Endodermal cell (in vitro differentiated cells): Measurements from ENCODE around the gene CREG1. TPM values are rescaled to one million over a fixed set of nuclear protein-coding genes. Genes with fewer than 3 reads are reported as not detected.

Experiments used
- DNase-seq: peaks from one replicate; pipeline ENCODE4 v3.0.0-alpha.2; 2017
- H3K27ac ChIP-seq: 2 replicates; pipeline ENCODE4 v1.5.1; 2013; ENCODE audit warnings: mild to moderate bottlenecking, low read depth, low read length, moderate library complexity
- H3K27me3 ChIP-seq: 2 replicates; pipeline ENCODE4 v1.6.1; 2013; ENCODE audit warnings: mild to moderate bottlenecking, low read length, moderate library complexity; ENCODE audit not compliant: insufficient read depth, control insufficient read depth, poor library complexity, severe bottlenecking
- H3K36me3 ChIP-seq: 2 replicates; pipeline ENCODE4 v1.7.0; 2013; ENCODE audit warnings: mild to moderate bottlenecking, low read length, moderate library complexity; ENCODE audit not compliant: control insufficient read depth, insufficient read depth
- H3K4me1 ChIP-seq: one replicate; pipeline ENCODE4 v1.7.0; 2013; ENCODE audit warnings: low read length; ENCODE audit not compliant: control insufficient read depth, insufficient read depth
- H3K4me3 ChIP-seq: 2 replicates; pipeline ENCODE4 v1.5.1; 2013; ENCODE audit warnings: mild to moderate bottlenecking, low read length, moderate library complexity
- H3K9ac ChIP-seq: 2 replicates; pipeline ENCODE4 v1.6.1; 2013; ENCODE audit warnings: mild to moderate bottlenecking, low read length, moderate library complexity; ENCODE audit not compliant: poor library complexity, severe bottlenecking; ENCODE audit errors: extremely low read depth
- H3K9me3 ChIP-seq: 2 replicates; pipeline ENCODE4 v1.6.1; 2013; ENCODE audit warnings: mild to moderate bottlenecking, low read length, moderate library complexity; ENCODE audit not compliant: control insufficient read depth
- H3K27ac Mint-ChIP-seq: 2 replicates; pipeline ENCODE4 v1.8.0; 2020; ENCODE audit warnings: mixed read lengths
- H3K27me3 Mint-ChIP-seq: 2 replicates; pipeline ENCODE4 v1.8.0; 2021; ENCODE audit warnings: mild to moderate bottlenecking, mixed read lengths; ENCODE audit not compliant: insufficient read depth
- H3K36me3 Mint-ChIP-seq: 2 replicates; pipeline ENCODE4 v1.8.0; 2020; ENCODE audit warnings: low read depth, mixed read lengths
- H3K4me1 Mint-ChIP-seq: 2 replicates; pipeline ENCODE4 v1.8.0; 2020; ENCODE audit warnings: mixed read lengths
- H3K4me3 Mint-ChIP-seq: 2 replicates; pipeline ENCODE4 v1.8.0; 2020; ENCODE audit warnings: mild to moderate bottlenecking, moderate library complexity, mixed read lengths
- H3K9me3 Mint-ChIP-seq: 2 replicates; pipeline ENCODE4 v1.8.0; 2020; ENCODE audit warnings: mild to moderate bottlenecking, mixed read lengths
- WGBS, 2 experiments: methylation state at CpG; one replicate each; pipeline versions ENCODE4 v1.1.5 to v1.1.7; 2013; ENCODE audit warnings: missing lambda C conversion rate in 2 of 2, mixed read lengths in 1 of 2; ENCODE audit not compliant: insufficient coverage in 1 of 2, insufficient read length in 1 of 2; 5-methylcytosine and 5-hydroxymethylcytosine counted together
- total RNA-seq, 2 donors: library from RNA; stranded (reverse); fragmentation: NEBNext Ultra II Directional in 1 of 2; extraction: Animal tissue kit (Norgen Biotek cat#: 25700) in 1 of 2; gene quantifications; 2 replicates in 1 of 2; 3 replicates in 1 of 2; pipeline ENCODE4 v1.2.1, GENCODE V29; 2021
- TF ChIP-seq, protein P1 (sequence below): fragments of 200-600 bp; sonication (generic); conservative IDR thresholded peaks from 2 replicates; pipeline ENCODE4 v1.5.0; 2021; ENCODE audit warnings: antibody characterized with exemption, mild to moderate bottlenecking

The CREG1 gene
- total RNA-seq, 2 donors from 2014 or later: 19.0 to 19.7 TPM

- Histone ChIP-seq H3K4me3 (no peak overlapping the region), H3K27me3 (no peaks in the 10 kb centered on the region)
- no peak overlapping the region for H3K27ac Mint-ChIP-seq
These were observed 12.6 kb downstream of the CREG1 start for GRCh38 chr1:167541003-167541402.

DNA sequence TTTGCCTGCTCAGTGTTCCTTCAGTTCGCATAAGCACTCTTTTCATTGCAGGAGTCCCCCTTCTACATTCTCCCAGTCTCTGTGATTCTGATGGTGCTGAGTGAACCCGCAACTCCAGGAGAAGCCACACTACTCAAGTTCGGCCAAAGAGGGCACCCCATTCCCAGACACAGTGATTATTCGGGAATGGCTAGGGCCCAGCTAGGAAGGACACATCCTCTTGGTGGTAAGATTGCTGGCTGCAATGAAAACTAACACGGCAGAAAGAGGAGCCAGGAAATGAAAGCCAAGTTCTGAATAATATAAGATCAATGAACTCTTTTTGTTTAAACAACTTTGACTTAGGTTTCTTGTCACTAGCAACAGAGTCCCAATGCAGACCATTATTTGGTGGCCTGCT lies 14.9 kb downstream of the CREG1 start:
- H3K36me3 Mint-ChIP-seq: no peaks in the 10 kb centered on the region
- 75 to 79% methylated on average over 2 to 5 of the region's 5 CpGs for WGBS, 2 experiments
- Histone ChIP-seq H3K36me3 (no peaks in the 10 kb centered on the region), H3K27me3 (no peaks in the 10 kb centered on the region), H3K4me3 (no peak overlapping the region), H3K27ac (no peak overlapping the region), H3K4me1 (no peaks in the 10 kb centered on the region), H3K9me3 (no peaks in the 10 kb centered on the region), H3K9ac (no peak overlapping the region)
- H3K27ac Mint-ChIP-seq: no peak overlapping the region
- TF ChIP-seq, protein P1, sequence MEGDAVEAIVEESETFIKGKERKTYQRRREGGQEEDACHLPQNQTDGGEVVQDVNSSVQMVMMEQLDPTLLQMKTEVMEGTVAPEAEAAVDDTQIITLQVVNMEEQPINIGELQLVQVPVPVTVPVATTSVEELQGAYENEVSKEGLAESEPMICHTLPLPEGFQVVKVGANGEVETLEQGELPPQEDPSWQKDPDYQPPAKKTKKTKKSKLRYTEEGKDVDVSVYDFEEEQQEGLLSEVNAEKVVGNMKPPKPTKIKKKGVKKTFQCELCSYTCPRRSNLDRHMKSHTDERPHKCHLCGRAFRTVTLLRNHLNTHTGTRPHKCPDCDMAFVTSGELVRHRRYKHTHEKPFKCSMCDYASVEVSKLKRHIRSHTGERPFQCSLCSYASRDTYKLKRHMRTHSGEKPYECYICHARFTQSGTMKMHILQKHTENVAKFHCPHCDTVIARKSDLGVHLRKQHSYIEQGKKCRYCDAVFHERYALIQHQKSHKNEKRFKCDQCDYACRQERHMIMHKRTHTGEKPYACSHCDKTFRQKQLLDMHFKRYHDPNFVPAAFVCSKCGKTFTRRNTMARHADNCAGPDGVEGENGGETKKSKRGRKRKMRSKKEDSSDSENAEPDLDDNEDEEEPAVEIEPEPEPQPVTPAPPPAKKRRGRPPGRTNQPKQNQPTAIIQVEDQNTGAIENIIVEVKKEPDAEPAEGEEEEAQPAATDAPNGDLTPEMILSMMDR: peak; percentile 57
- no peaks in the 10 kb centered on the region for H3K9me3 Mint-ChIP-seq
- H3K4me1 Mint-ChIP-seq: peaks cover 2% of the 10 kb centered on the region
- peaks cover 3% of the 10 kb centered on the region for H3K27me3 Mint-ChIP-seq
- DNase-seq: peak; percentile 87
- H3K4me3 Mint-ChIP-seq: no peak overlapping the region

More at GRCh38 chr1:167541003-167541402, 12.6 kb downstream of the CREG1 start:
- Histone ChIP-seq H3K4me1 (peaks cover 3% of the 10 kb centered on the region), H3K36me3 (no peaks in the 10 kb centered on the region), H3K9me3 (no peaks in the 10 kb centered on the region), H3K27ac (no peak overlapping the region), H3K9ac (no peak overlapping the region)
- DNase-seq: no peak
- Mint-ChIP-seq H3K4me3 (no peak overlapping the region), H3K4me1 (peaks cover 2% of the 10 kb centered on the region), H3K27me3 (no peaks in the 10 kb centered on the region), H3K36me3 (no peaks in the 10 kb centered on the region), H3K9me3 (no peaks in the 10 kb centered on the region)
- TF ChIP-seq, protein P1: no peak

DNA sequence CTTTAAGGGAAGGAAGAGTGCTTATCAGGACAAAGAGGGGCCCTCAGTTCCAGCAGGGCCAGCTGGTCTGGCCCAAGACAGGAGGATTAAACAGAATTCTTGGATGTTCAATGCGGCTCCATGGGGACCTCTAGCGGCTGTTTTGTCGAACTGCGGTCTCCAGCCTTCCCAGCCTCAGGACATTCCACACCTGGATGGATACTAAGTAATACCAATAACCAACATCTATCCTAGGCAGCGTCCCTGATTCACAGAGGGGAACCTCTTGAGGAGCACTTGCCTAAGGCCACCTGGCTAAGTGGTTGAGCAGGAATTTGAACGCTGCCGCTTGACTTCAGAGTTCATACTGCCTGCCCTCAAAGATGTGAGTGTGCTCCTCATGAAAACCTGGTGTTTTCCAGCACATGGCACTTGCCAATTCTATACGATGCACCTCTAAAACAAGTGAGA lies 19.7 kb downstream of the CREG1 start:
- H3K36me3 ChIP-seq: no peaks in the 10 kb centered on the region
- no peak overlapping the region for H3K4me3 ChIP-seq
- H3K9ac ChIP-seq: no peak overlapping the region
- WGBS, 2 experiments: 13 to 14% methylated on average over 3 to 8 of the region's 8 CpGs
- no peak overlapping the region for H3K27ac Mint-ChIP-seq
- TF ChIP-seq, protein P1: peak; percentile 95
- H3K36me3 Mint-ChIP-seq: no peaks in the 10 kb centered on the region
- no peaks in the 10 kb centered on the region for H3K27me3 ChIP-seq
- H3K27ac ChIP-seq: no peak overlapping the region
- H3K9me3 Mint-ChIP-seq: no peaks in the 10 kb centered on the region
- peaks cover 8% of the 10 kb centered on the region for H3K27me3 Mint-ChIP-seq
- no peaks in the 10 kb centered on the region for H3K9me3 ChIP-seq
- DNase-seq: peak; percentile 93
- H3K4me3 Mint-ChIP-seq: no peak overlapping the region
- no peaks in the 10 kb centered on the region for H3K4me1 Mint-ChIP-seq
- H3K4me1 ChIP-seq: no peaks in the 10 kb centered on the region
